Measurements from ENCODE around the gene COL8A1. TPM values are rescaled to one million over a fixed set of nuclear protein-coding genes. Genes with fewer than 3 reads are reported as not detected.

Gene COL8A1
- total RNA-seq, 1 experiment from 2014 or later, result 0.07 TPM

DNA sequence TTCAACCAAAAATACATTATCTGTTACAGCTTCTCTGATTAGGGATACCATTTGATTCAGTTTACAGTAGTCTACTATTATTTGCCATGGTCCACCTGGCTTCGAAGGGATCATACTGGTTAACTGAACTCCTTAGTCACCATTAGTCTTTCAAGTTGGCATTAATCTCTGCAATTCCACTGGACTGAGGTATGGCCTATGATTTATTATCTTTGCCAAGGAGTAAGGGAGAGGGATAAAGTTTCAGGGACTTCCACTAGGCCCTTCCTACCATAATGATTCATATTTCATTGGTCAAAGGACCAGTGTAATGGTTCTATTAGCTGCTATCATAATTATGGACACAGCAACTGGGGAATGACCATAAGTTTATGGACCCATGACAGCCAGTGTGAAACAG lies 172.0 kb downstream of the COL8A1 start (continued):
- TF ChIP-seq, protein P1, sequence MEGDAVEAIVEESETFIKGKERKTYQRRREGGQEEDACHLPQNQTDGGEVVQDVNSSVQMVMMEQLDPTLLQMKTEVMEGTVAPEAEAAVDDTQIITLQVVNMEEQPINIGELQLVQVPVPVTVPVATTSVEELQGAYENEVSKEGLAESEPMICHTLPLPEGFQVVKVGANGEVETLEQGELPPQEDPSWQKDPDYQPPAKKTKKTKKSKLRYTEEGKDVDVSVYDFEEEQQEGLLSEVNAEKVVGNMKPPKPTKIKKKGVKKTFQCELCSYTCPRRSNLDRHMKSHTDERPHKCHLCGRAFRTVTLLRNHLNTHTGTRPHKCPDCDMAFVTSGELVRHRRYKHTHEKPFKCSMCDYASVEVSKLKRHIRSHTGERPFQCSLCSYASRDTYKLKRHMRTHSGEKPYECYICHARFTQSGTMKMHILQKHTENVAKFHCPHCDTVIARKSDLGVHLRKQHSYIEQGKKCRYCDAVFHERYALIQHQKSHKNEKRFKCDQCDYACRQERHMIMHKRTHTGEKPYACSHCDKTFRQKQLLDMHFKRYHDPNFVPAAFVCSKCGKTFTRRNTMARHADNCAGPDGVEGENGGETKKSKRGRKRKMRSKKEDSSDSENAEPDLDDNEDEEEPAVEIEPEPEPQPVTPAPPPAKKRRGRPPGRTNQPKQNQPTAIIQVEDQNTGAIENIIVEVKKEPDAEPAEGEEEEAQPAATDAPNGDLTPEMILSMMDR (IDR thresholded peaks at IDR 0.05 in 2 of 3, conservative IDR thresholded peaks at IDR 0.05 in 1 of 3; ENCODE audit: borderline replicate concordance in 1 of 3, insufficient read depth in 1 of 3, low read depth in 2 of 3, low read length in 2 of 3), result no peak
- TF ChIP-seq ZNF274 (IDR thresholded peaks at IDR 0.05; ENCODE audit: low read depth, low read length), result no peak
- no peak for TF ChIP-seq TCF7L2 (IDR thresholded peaks at IDR 0.05; ENCODE audit: borderline replicate concordance, extremely low read depth, insufficient read depth, insufficient read length)
- TF ChIP-seq EZH2 (IDR thresholded peaks at IDR 0.05), result no peak

DNA sequence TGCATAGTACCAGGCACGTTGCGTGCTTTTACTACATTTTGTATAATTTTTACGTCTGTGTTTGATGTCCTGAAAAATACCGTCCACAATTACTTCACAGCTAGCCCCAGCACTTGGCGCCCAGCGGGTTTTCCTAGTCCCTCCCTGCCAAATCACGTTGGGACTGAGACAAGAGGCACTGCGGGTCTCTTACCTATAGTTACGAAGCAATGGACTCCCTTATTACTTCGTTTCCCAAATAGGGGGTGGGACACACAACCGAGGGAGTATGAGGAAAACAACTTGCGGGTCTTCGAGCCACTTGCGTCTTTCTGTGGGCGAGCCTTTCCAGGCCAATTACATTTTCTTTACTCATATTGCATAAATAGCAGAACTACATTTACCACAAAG lies 178.6 kb downstream of the COL8A1 start:
- no peak for TF ChIP-seq CEBPB (IDR thresholded peaks at IDR 0.05; ENCODE audit: low read depth)
- TF ChIP-seq, protein P2, sequence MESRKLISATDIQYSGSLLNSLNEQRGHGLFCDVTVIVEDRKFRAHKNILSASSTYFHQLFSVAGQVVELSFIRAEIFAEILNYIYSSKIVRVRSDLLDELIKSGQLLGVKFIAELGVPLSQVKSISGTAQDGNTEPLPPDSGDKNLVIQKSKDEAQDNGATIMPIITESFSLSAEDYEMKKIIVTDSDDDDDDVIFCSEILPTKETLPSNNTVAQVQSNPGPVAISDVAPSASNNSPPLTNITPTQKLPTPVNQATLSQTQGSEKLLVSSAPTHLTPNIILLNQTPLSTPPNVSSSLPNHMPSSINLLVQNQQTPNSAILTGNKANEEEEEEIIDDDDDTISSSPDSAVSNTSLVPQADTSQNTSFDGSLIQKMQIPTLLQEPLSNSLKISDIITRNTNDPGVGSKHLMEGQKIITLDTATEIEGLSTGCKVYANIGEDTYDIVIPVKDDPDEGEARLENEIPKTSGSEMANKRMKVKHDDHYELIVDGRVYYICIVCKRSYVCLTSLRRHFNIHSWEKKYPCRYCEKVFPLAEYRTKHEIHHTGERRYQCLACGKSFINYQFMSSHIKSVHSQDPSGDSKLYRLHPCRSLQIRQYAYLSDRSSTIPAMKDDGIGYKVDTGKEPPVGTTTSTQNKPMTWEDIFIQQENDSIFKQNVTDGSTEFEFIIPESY (IDR thresholded peaks at IDR 0.05; ENCODE audit: extremely low read depth, insufficient replicate concordance, low read length), result no peak
- no peak for TF ChIP-seq EZH2 (IDR thresholded peaks at IDR 0.05)
- TF ChIP-seq CBX3 (IDR thresholded peaks at IDR 0.05; ENCODE audit: low read depth), result no peak
- TF ChIP-seq ZNF274 (IDR thresholded peaks at IDR 0.05; ENCODE audit: low read depth, low read length), result no peak
- TF ChIP-seq, protein P3, sequence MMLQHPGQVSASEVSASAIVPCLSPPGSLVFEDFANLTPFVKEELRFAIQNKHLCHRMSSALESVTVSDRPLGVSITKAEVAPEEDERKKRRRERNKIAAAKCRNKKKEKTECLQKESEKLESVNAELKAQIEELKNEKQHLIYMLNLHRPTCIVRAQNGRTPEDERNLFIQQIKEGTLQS (IDR thresholded peaks at IDR 0.05), result no peak
- TF ChIP-seq, protein P4, sequence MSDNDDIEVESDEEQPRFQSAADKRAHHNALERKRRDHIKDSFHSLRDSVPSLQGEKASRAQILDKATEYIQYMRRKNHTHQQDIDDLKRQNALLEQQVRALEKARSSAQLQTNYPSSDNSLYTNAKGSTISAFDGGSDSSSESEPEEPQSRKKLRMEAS (IDR thresholded peaks at IDR 0.05), result no peak
- peak overlapping the region; percentile 65 to 74 for H3K4me3 ChIP-seq (replicated peaks in 1 of 2; ENCODE audit: low read depth in 1 of 2, low read length in 2 of 2)
- H3K36me3 ChIP-seq (ENCODE audit: control insufficient read depth in 1 of 2, insufficient read depth in 2 of 2, low read length in 2 of 2), result no peaks in the 10 kb centered on the region
- peaks cover 33% of the 10 kb centered on the region for H3K79me2 ChIP-seq (ENCODE audit: insufficient read depth, low read length)
- ChIA-PET RAD21 (ENCODE audit: low non-redundant PET in 1 of 2, low total read pairs in 2 of 2, uncharacterized antibody in 2 of 2, unreplicated experiment in 2 of 2) (no interaction called here), CTCF (interaction anchor here (1.2 to 1.3 kb wide), 2 partner anchors 9 to 15 kb away, joined by 4 to 5 read pairs; no protein-coding TSS in a partner anchor), POLR2A (interaction anchor here (1.0 kb wide), 1 partner anchor 9 kb away, joined by 3 read pairs; no protein-coding TSS in a partner anchor)
- H3K27ac ChIP-seq (ENCODE audit: low read depth, low read length), result peak overlapping the region; percentile 44; the same call in 1 of the 2 replicates
- H3K9me3 ChIP-seq (ENCODE audit: control insufficient read depth in 1 of 2, insufficient read depth in 1 of 2, low read depth in 1 of 2, low read length in 2 of 2), result no peaks in the 10 kb centered on the region
- H2AFZ ChIP-seq (ENCODE audit: low read depth, low read length, poor library complexity, severe bottlenecking), result peak overlapping the region; percentile 27
- TSS peak; percentile 92 for BruUV-seq (replicated peaks)
- H4K20me1 ChIP-seq (ENCODE audit: insufficient read depth), result no peaks in the 10 kb centered on the region
- H3K4me2 ChIP-seq (ENCODE audit: low read length), result peak overlapping the region; percentile 90
- H3K27me3 ChIP-seq (ENCODE audit: insufficient read depth, low read length), result no peaks in the 10 kb centered on the region
- ATAC-seq (no peak), DNase-seq (ENCODE audit: low read depth, low spot score) (no peak)
- H3K9ac ChIP-seq (ENCODE audit: low read length), result peak overlapping the region; percentile 70
- no peaks in the 10 kb centered on the region for H3K9me2 ChIP-seq (ENCODE audit: insufficient read depth)
- peaks cover 5 to 17% of the 10 kb centered on the region in 2 experiments; a peak in 2 of 4 replicates for H3K4me1 ChIP-seq (ENCODE audit: control insufficient read depth in 1 of 2, insufficient read depth in 2 of 2, low read length in 2 of 2)
- intact Hi-C loops (cut with micrococcal nuclease), result no loop called here

Measured in HCT116 (cell line).